Prostate gland (tissue), 2 donors: ENCODE data around the gene CFTR.

ENCODE experiments used
- CTCF ChIP-seq, 4 experiments: fragments of 200-600 bp in 2 of 4; fragments of 450-650 bp in 2 of 4; sonication (generic) in 2 of 4; IDR thresholded peaks; 1 replicate in 3 of 4; 2 replicates in 1 of 4; pipeline ENCODE4 v1.5.1; 2016 to 2019; ENCODE audit warnings: antibody characterized with exemption in 4 of 4, mild to moderate bottlenecking in 2 of 4, moderate library complexity in 2 of 4
- POLR2AphosphoS5 ChIP-seq: sonication (generic); formaldehyde crosslinking; IDR thresholded peaks from one replicate; pipeline ENCODE4 v1.6.1; 2017; ENCODE audit warnings: antibody characterized with exemption

- TF ChIP-seq CTCF (IDR thresholded peaks at IDR 0.05) (no peak), POLR2AphosphoS5 (no peak)
These were observed 194.8 kb downstream of the CFTR start for GRCh38 chr7:117674617-117675016.
